HG03571 (cell line): Measurements from ENCODE around the gene NXN.
"Not testable (repeated sequence)": the region's sequence is repeated elsewhere in the genome, so short reads cannot be mapped to it uniquely, and the experiment has no call there.

Source experiments
- ATAC-seq: cut with Tn5 transposase; IDR thresholded peaks from one replicate; pipeline ENCODE4 v1.9.1; 2021; ENCODE audit not compliant: unreplicated experiment

NXN gene

GRCh38 chr17:981292-981658 is 1.7 kb upstream of the NXN start:
- no peak for ATAC-seq

GRCh38 chr17:980406-981291 is 1.1 kb upstream of the NXN start:
- ATAC-seq = no peak

DNA sequence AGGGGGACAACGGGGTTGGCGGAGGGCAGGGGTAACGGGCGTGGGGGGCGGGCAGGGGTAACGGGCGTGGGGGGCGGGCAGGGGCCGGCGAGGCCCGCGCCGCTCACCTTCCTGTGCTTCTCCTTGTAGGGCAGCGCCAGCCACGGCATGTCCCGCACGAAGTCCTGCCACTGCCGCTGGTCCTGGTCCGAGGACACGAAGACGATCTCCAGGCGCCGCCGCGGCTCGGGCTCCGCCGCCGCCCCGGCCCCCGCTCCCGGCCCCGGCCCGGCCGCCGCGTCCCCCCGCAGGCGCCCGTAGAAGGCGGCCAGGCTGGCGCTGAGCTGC is 401 bp downstream of the NXN start:
- peak; percentile 26 for ATAC-seq

DNA sequence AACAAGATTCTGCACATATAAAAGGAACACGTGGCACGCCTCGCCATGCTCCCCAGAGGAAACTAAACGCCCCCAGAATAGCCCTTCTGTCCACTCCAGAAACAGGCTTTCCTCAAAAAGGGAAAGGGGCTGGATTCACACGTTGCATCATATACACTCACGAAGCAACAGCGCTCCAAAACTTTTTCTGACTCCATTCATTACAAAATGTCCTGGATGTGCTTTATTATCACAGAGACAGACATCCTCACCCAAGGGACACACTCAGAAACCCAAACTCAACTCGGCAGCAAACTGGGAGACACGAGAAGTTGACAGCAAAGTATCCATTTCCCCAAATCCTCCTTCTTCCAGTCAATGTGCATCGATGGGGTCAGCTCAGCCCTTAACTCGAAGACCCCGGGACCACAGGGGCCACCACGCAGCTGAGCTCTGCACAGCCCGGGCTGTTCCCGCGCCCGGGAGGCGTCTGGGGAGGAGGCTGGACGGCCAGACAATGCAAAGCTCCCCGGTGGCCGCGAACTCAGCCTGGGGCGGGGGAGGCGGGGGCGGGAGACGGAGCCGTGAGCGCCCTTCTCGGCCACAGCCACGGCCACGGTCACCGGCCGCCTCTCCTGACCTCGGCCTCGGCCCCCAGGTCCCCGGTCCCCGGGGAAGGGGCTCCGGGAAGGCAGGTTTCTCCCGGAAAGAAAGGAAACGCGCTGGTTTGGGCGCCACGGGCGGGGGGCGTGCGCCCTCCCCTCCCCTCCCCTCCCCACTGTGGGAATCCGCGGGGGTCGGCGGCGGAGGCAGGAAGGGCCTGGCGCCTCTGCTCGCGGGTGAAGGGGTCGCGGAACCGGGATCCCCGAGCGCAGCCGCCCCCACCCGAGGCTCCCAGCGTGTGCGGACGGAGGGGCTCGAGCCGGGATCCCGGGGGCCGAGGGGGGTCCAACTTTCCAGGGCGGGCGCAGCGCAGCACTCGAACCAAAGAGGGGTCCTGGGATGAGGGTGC is 1.2 kb downstream of the NXN start:
- no peak for ATAC-seq

GRCh38 chr17:977166-977565 is 2.4 kb downstream of the NXN start:
- no peak for ATAC-seq

DNA sequence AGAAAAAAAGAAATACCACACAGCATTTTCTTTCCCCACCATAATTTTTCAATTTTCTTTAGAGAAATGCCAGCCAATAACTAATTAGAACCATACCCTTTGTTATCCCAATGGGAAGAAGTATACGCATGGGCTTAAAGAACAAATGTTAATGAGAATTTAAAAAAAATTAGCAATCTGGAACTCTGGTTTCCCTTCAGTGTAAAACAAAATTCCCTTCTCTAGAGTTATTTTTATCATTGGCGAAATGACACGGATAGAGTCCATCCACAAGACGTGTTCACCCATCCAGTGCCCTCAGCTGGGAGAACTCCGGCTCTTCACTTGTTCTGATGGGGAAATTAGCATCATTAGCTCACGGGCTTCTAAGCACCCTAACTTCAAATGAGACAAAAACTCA is 3.3 kb downstream of the NXN start:
- ATAC-seq = no peak

DNA sequence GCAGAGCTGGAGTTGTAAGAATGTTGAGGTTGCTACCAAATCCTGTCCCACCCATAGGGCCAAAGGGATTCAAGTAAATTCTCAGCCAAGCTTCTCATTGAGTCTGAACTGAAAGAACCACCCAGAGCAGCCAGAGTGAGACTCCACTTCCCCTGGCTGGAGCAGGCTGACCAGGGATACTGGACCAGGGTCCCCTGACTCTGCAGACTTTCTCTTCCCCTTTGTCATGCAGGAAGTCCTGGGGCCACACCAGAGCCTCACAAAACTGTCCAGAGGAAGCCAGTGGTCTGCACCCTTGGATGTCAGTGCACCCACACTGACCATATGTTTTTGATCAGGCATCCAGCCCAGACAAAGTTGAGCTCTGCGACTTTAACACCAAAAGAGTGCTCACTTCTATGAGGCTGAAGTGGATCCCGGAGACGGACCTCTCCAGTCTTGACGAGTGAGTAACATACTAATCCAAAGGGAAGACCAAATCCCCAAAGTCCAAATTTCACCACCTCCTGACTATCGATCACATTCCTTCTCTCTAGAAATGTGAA is 4.1 kb downstream of the NXN start:
- no peak for ATAC-seq

GRCh38 chr17:974778-975177 is 4.8 kb downstream of the NXN start:
- ATAC-seq = not testable (repeated sequence)

DNA sequence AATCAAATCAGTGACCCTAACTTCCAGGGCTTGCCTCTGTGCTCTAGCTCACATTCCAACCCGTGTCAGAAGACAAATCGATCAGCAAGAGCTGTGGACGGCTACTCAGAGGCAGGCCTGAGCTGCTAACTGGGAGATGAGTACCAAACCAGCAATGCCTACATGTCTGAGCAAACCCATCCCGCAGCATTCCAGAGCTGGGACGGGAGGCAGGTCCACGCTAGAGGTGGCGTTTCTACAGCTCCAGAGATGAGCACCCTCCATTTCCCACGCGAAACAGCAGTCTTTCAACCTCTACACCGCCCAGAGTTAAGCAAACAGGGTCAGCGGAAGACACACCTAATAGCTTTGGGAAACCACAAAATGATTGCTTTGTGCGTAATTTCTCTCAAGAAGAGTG is 6.5 kb downstream of the NXN start:
- no peak for ATAC-seq

DNA sequence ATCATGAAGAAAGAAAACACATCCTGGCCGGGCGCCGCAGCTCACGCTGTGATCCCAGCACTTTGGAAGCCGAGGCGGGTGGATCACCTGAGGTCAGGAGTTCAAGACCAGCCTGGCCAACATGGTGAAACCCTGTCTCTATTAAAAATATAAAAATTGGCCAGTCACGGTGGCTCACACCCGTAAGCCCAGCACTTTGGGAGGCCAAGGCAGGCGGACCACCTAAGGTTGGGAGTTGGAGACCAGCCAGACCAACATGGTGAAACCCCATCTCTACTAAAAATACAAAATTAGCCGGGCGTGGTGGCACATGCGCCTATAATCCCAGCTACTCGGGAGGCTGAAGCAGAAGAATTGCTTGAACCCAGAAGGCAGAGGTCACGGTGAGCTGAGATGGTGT is 7.7 kb downstream of the NXN start:
- not testable (repeated sequence) for ATAC-seq

DNA sequence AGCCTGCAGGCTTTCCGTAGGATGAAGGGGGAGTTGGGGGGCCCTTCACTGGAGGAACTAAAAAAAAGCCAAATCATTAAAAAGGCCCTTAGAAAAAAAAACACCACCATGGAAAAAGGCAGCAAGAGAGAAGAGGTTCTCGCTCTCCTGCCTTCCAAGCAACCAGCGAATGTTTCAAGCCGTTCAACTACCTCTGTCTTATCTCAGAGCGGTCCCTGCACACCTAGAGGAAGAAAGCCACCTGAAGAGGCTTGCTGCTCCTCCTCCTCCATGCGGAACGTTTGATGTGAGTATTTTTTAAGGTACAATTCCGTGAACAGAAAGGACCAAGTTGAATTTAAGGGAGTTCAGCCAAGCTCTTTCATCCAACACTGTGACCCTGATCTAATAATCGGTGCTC is 9.2 kb downstream of the NXN start:
- no peak for ATAC-seq

DNA sequence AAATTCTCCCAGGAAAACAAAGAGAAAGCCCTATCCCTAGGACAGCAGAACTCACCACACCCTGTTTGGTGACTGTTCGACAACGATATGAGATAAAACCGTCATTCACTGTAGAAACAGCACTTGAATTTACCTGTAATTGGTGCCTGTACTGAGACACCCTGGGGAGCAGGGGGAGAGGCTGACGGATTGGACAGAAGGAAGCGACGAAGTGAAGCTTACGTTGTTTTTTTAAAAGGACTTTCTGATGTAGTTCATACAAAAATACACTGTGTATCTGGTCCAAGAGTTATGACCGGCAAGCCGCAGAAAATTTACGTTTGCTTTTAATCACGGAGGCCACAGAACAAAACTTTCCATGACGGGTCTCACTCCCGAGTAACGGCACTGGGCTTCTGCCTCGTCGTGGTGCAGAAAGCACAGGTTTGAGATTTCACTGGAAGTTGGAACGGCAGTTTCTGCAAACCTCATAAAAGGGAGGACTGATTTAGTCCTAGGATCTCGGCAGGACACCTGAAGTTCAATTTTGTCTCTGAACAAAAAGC is 9.7 kb downstream of the NXN start:
- no peak for ATAC-seq

DNA sequence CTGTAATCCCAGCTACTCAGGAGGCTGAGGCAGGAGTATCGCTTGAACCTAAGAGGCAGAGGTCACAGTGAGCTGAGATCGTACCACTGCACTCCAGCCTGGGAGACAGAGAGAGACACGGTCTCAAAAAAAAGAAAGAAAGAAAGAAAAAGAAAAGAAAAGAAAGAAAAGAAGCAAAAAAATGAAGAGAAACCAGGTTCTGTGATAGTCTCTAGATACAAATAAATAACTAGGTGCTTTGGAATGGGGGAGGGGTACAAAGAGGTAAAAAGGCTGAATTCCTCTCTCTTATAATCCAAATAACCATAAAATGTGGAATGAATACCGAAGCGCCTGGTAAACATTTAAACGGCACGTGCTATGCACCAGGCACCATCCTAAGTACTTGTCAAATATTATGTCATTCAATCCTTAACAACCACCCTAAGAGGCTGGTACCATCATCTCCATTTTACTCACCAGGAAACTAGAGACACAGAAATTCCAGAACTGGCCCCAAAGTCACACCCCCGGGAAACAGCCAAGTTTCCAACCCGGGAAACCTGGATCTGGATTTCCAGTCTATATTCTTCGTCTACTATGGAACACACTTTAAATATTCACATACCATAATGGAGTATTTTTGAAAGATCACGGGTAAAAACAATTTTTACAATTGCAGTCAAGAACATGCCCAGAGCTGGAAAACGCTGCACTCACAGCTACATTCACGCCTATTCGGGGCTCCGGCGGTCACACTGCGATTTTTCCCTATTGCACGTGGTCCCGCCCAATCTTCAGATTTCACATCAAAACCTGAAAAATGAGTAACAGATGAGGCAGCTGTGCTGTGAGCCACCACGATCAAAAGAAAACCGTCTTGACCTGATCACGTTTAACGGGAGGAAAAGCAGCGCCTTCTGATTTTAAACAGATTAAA is 10.5 kb downstream of the NXN start:
- no peak for ATAC-seq

DNA sequence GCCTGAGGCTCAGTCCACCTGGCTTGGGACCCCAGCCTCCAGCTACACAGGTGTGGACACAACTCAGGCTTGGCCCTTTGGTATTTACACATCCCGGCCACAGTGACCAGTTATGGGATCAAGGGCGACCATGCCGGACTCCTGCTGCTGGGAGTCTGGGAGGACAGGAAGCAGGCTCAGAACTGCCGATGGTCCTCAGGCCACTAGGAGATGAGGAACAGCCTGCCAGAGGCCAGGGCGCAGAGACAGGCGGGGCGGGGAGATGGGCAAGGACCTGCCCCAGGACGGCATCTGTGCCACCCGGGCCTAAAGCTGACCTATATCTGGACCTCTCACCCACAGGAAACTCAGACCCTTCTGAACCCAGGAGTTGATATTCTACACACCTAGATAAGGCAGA is 12.5 kb downstream of the NXN start:
- no peak for ATAC-seq

GRCh38 chr17:965311-965989 is 14.1 kb downstream of the NXN start:
- no peak for ATAC-seq

- no peak for ATAC-seq
These were observed 14.7 kb downstream of the NXN start for GRCh38 chr17:964876-965275.

- no peak for ATAC-seq
These were observed 16.9 kb downstream of the NXN start for GRCh38 chr17:962670-963069.

GRCh38 chr17:962166-962565 is 17.4 kb downstream of the NXN start:
- no peak for ATAC-seq

GRCh38 chr17:958712-959451 is 20.7 kb downstream of the NXN start:
- ATAC-seq = no peak
